GF-D8 (cell line): ENCODE measurements around the gene OBSL1.

Source experiments
- DNase-seq: peaks from one replicate; lab custom pipeline; 2025; lab: John Stamatoyannopoulos, UW

OBSL1 gene

GRCh38 chr2:219596954-219597551 is 25.7 kb upstream of the OBSL1 start:
- no peak for DNase-seq

- DNase-seq, result no peak
These were observed 23.9 kb upstream of the OBSL1 start for GRCh38 chr2:219595256-219595655.

- DNase-seq, result no peak
These were observed 21.8 kb upstream of the OBSL1 start for GRCh38 chr2:219593154-219593553.

- DNase-seq, result no peak
These were observed 21.4 kb upstream of the OBSL1 start for GRCh38 chr2:219592736-219593135.

- no peak for DNase-seq
These were observed 19.8 kb upstream of the OBSL1 start for GRCh38 chr2:219591091-219591490.

- DNase-seq, result no peak
These were observed 10.0 kb upstream of the OBSL1 start for GRCh38 chr2:219581346-219581745.

GRCh38 chr2:219578811-219579613 is 7.7 kb upstream of the OBSL1 start:
- DNase-seq, result no peak

- no peak for DNase-seq
These were observed 5.4 kb upstream of the OBSL1 start for GRCh38 chr2:219576505-219577388.

- no peak for DNase-seq
These were observed 4.5 kb upstream of the OBSL1 start for GRCh38 chr2:219575566-219576504.

GRCh38 chr2:219574484-219575311 is 3.4 kb upstream of the OBSL1 start:
- no peak for DNase-seq

- no peak for DNase-seq
These were observed 1.8 kb upstream of the OBSL1 start for GRCh38 chr2:219573166-219573565.

GRCh38 chr2:219572237-219573001 is 1.1 kb upstream of the OBSL1 start, which contains the start of gene INHA:
TSS of gene INHA (plus strand) at chr2:219572310. CDS start at chr2:219572375, 65 bp downstream.
- DNase-seq, result no peak

- DNase-seq, result no peak
These were observed 422 bp downstream of the OBSL1 start for GRCh38 chr2:219570924-219571310.

GRCh38 chr2:219570194-219570923 is 980 bp downstream of the OBSL1 start:
- DNase-seq, result no peak

GRCh38 chr2:219569635-219570034 is 1.7 kb downstream of the OBSL1 start:
- DNase-seq, result no peak

GRCh38 chr2:219569041-219569440 is 2.3 kb downstream of the OBSL1 start:
- DNase-seq, result no peak

- no peak for DNase-seq
These were observed 3.5 kb downstream of the OBSL1 start for GRCh38 chr2:219567791-219568361.

- no peak for DNase-seq
These were observed 4.2 kb downstream of the OBSL1 start for GRCh38 chr2:219567131-219567530.

- no peak for DNase-seq
These were observed 4.7 kb downstream of the OBSL1 start for GRCh38 chr2:219566640-219567039.
